Measurements from ENCODE around the gene ORAI3.
"Not testable (repeated sequence)": the region's sequence is repeated elsewhere in the genome, so short reads cannot be mapped to it uniquely, and the experiment has no call there.

ORAI3 gene

GRCh38 chr16:30924076-30924912 lies 24.6 kb upstream of the ORAI3 start:
- no peak for DNase-seq (ENCODE audit: low spot score)

DNA sequence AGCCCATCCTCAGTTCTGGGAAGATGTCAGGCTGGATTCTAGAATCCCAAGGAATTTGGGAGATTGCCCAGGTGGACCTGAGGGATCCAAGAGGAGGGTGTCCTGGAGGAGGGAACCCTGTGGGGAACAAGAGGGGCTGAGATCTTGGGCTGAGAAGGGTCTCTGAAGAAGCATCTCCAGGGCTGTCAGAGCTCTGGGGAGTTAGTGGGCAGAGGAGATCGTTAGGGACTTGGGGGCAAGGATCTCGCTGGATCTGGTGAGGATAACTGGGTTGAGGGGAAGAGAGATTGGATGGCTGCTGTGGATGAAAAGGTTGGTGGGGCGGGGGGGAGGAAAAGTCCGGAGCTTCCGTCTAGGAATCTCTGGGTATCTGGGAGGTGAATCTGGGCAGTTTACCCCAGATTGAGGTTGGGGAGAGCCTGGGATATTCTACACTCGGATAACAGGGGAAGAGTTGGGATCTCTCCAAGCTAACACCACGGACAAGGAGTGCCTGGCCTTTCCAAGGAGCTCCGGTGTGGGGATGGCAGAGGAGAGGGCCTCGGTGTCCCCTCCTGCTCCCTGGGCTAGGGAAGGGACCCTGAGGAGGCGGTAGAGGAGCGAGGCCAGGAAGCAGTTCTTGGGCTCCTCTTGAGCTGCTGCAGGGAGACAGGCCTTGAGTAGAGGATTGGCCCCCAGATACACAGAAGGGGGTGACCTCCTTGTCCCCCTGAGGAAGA lies 23.8 kb upstream of the ORAI3 start:
- no peak for DNase-seq (ENCODE audit: low spot score)

- DNase-seq (ENCODE audit: low spot score), result no peak
Observed at GRCh38 chr16:30925632-30925987, 23.3 kb upstream of the ORAI3 start.

GRCh38 chr16:30925995-30926811 lies 22.7 kb upstream of the ORAI3 start:
- DNase-seq (ENCODE audit: low spot score), result no peak

DNA sequence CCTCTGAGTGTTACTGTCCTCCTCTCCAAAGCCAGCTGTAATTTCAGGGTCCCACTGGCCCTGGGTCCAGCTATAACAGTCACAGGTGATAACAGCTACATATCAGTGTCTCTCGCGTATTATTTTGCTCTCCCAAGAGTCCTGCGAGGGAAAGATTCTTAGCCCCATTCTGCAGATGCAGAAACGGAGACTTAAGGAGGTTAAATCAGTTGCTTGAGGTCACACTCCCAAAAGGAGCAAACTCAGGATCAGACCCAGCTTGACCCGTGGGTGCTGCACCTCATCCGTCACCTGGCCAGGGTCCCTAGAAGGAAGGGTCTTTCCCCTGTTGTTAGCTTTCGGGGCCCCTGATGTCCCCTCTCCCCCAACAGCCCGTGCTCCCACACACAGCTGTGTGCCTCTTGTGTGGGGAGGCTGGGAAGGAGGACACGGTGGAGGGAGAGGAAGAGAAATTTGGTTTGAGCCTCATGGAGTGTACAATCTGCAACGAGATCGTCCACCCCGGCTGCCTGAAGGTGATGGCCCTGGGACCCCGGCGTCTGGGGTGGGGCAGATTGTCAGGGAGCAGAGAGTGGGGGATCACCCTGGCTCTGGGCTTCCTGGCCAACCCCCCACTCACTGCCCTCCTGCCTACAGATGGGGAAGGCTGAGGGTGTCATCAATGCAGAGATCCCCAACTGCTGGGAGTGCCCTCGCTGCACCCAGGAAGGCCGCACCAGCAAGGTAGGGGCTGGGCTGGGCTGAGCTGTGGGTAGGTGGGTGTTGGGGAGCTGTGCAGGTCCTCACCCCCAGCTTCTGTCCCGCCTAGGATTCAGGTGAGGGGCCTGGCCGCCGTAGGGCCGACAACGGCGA lies 21.7 kb upstream of the ORAI3 start:
- DNase-seq (ENCODE audit: low spot score), result no peak

DNA sequence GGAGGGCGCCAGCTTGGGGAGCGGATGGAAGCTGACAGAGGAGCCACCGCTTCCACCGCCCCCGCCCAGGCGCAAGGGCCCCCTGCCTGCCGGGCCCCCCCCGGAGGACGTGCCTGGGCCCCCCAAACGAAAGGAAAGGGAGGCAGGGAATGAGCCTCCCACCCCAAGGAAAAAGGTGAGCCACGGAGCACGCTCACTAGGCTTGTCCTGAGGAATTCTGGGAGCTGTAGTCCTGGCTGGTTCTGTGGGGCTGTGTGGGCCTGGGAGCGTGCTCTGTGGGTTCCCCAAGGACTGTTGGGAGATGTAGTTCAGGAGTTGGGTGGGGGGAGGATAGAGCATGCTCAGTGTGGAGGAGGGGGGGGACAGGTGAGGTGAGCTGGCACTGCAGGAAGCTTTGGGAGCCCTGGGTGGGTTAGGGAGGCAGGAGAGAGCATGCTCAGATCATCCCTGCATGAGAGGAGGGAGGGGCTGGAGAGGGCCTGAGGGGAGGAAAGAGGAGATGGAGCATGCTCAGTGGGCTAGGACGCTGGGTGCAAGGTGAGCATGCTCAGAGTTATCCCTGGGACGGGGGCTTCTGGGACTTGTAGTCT lies 21.0 kb upstream of the ORAI3 start:
- DNase-seq (ENCODE audit: low spot score), result peak; percentile 88

GRCh38 chr16:30928390-30928789 lies 20.5 kb upstream of the ORAI3 start:
- no peak for DNase-seq (ENCODE audit: low spot score)

DNA sequence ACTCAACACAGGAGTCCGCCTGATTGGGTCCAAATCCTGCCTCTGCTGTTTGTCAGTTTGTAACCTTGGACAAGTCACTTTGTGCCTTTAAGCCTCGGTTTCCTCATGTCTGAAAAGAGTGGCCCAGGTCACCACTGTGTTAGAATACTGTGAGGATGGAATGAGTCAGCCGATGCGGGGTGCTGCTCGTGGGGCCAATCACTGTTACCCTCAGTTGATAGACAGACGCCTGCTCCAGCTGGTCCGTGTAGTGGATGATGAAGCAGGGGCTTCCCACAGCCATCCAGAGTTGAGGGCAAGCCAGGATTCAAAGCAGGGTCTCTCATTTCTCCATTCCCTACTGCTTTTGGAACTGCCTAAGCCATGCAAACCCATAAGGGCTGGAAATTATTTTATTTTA lies 19.7 kb upstream of the ORAI3 start:
- DNase-seq (ENCODE audit: low spot score), result no peak

GRCh38 chr16:30930160-30930571 lies 18.7 kb upstream of the ORAI3 start:
- no peak for DNase-seq (ENCODE audit: low spot score)

GRCh38 chr16:30931068-30931650 lies 17.7 kb upstream of the ORAI3 start:
- DNase-seq (ENCODE audit: low spot score), result no peak

DNA sequence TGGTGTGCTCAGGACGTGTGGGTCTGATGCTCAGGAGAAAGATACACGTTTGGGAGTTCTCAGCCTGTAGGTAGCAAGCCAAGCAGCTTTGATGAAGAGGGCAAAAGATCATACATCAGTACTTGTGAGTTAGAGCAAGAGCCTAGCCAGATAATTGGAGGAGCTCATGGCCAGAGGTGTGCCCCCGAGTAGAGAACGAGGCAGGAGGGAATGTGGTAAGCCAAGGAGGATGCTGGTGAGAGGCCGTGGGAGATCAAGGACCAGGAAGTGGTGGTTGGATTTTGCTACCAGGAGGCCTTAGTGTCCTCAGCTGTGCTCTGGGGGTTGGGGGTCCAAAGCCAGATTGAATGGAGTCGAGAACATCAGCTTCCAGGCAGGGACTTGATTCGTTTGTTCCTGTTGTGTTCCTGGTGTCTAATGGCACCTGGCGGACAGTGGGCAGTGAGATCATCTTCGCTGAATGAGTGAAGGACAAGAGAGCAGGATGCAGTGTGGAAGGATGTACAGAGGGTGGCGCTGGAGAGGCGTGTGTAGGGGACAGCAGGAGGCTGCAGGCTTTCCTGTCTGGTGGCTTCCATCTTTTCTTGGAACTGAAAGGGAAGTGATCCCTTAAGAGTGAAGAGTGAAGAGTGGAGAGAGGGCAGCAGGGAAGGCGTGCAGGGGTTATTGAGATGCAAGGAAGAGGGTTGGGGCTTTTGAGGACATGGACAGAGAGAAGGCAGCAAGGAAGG lies 13.9 kb upstream of the ORAI3 start:
- no peak for DNase-seq (ENCODE audit: low spot score)

DNA sequence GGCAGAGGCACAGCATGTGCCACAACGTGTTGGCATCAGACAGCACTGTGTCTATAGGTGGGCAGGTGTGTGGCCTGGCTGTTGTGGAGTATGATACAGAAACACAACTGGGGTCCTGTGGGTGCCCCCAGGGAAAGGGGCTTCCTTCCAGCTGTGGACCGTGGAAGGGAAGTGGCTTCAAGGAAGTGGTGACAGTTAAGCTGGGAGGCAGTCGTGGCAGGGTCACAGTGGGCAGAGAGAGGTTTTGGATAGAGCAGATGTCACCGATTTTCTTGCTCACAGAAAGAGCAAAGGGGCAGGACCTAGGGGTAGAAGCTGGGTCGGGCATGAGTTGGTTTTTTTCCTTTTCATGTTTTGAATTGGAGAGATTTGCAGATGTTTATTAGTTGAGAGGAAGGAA lies 11.2 kb upstream of the ORAI3 start:
- no peak for DNase-seq (ENCODE audit: low spot score)

- not testable (repeated sequence) for DNase-seq (ENCODE audit: low spot score)
Observed at GRCh38 chr16:30939571-30939970, 9.3 kb upstream of the ORAI3 start.

GRCh38 chr16:30941600-30942425 lies 7.1 kb upstream of the ORAI3 start:
- DNase-seq (ENCODE audit: low spot score), result no peak

GRCh38 chr16:30942426-30942806 lies 6.5 kb upstream of the ORAI3 start:
- DNase-seq (ENCODE audit: low spot score), result no peak

DNA sequence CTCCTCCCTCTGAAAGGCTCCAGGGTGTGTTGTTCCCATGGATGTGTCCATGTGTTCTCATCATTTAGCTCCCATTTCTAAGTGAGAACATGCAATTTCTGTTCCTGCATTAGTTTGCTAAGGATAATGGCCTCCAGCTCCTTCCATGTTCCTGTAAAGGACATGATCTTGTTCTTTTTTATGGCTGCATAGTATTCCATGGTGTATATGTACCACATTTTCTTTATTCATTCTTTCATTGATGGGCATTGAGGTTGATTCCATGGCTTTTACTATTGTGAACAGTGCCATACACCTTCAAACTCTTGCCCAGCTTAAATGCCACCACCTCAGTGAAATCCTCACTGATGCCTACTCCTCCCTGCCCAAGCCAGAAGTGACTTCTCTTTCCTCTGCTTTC lies 4.5 kb upstream of the ORAI3 start:
- DNase-seq (ENCODE audit: low spot score), result no peak

DNA sequence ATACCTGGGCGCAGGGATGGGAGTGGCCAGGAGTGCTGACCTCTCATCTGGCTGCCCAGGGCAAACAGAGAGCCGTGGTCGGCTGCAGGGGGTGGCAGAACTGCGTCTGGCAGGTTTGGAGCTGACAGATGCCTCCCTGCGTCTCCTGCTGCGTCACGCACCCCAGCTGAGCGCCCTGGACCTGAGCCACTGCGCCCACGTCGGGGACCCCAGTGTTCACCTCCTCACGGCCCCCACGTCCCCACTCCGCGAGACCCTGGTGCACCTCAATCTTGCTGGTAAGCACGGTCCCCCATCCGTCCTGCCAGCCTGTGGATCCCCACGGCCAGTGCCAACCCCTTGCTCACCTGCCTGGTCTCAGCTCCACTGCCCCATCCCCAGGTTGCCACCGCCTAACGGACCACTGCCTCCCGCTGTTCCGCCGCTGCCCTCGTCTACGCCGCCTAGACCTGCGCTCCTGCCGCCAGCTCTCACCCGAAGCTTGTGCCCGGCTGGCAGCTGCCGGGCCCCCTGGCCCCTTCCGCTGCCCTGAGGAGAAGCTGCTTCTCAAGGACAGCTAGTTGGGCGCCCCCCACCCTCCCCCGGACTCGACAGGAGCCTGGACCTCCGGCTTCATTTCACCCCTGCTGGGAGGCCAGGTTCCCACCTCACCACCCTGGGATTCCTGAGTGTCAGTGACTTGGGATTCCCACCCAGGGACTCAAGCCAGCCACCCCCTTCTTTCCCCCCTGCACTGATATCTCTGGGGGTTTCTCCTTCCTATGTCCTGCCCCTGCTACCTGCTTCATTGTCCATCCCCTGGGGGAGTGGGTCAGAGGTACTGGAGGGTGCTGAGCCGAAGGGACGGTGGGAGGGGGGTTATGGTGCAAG lies 2.0 kb upstream of the ORAI3 start:
- DNase-seq (ENCODE audit: low spot score), result no peak

DNA sequence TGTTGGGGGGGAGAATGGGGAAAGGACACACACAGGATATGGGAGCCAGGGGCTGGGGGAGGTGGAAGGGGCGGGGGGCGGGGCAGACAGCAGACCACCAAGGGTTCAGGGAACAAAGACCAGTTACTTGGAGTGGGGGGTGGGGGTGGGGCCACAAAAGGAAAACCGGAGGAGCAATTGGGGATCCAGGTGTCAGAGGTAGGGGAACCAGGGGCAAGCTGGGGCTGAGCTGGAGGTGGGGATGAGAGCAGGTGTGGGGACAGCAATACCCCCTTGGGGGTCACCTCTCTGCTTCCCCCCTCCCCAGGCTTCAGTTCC lies 1.4 kb upstream of the ORAI3 start:
- no peak for DNase-seq (ENCODE audit: low spot score)

All from putamen (tissue), 1 donor.